SH-SY5Y (cell line): ENCODE measurements around the gene PLXNA3.

Experiments
- GATA2 ChIP-seq: IDR thresholded peaks from 2 replicates; pipeline ENCODE4 v1.6.1; 2011; ENCODE audit warnings: mild to moderate bottlenecking, low read depth, low read length
- GATA3 ChIP-seq: IDR thresholded peaks from 2 replicates; pipeline ENCODE4 v1.6.1; 2011; ENCODE audit warnings: low read depth, mild to moderate bottlenecking, low read length, moderate library complexity

- TF ChIP-seq GATA2 (no peak), GATA3 (no peak)
These were observed 37.7 kb upstream of the PLXNA3 start for GRCh38 chrX:154420402-154420756.
